Measurements from ENCODE around the gene TEX264. TPM values are rescaled to one million over a fixed set of nuclear protein-coding genes. Genes with fewer than 3 reads are reported as not detected.

The TEX264 gene
- total RNA-seq, 2 donors from 2014 or later = 27.3 to 50.9 TPM

- peak overlapping the region in 1 of 2 donors; percentile 24 for H3K27ac ChIP-seq
- no peaks in the 10 kb centered on the region for H3K27me3 ChIP-seq (replicated peaks; ENCODE audit: insufficient read depth)
- H3K4me1 ChIP-seq (ENCODE audit: control insufficient read depth in 1 of 2, low read depth in 2 of 2) = peaks cover 12 to 21% of the 10 kb centered on the region in 2 donors
- H3K4me3 ChIP-seq = no peak overlapping the region
- DNase-seq (ENCODE audit: low spot score) (no peak), ATAC-seq (ENCODE audit: insufficient number of reproducible peaks, low FRiP score, low read depth) (no peak)
- TF ChIP-seq CTCF (IDR thresholded peaks at IDR 0.05) = no peak
- H3K9me3 ChIP-seq = no peaks in the 10 kb centered on the region
- H3K36me3 ChIP-seq = peaks cover 21% of the 10 kb centered on the region
Measured at GRCh38 chr3:51686512-51687215, 15.6 kb downstream of the TEX264 start.

GRCh38 chr3:51687431-51688205 lies 16.6 kb downstream of the TEX264 start:
- DNase-seq (ENCODE audit: low spot score) (no peak), ATAC-seq (ENCODE audit: insufficient number of reproducible peaks, low FRiP score, low read depth) (no peak)
- H3K9me3 ChIP-seq = no peaks in the 10 kb centered on the region
- peak overlapping the region in 1 of 2 donors; percentile 24 for H3K27ac ChIP-seq
- TF ChIP-seq CTCF (IDR thresholded peaks at IDR 0.05) = no peak
- no peak overlapping the region for H3K4me3 ChIP-seq
- peaks cover 12 to 18% of the 10 kb centered on the region in 2 donors for H3K4me1 ChIP-seq (ENCODE audit: control insufficient read depth in 1 of 2, low read depth in 2 of 2)
- peaks cover 21% of the 10 kb centered on the region for H3K36me3 ChIP-seq
- no peaks in the 10 kb centered on the region for H3K27me3 ChIP-seq (replicated peaks; ENCODE audit: insufficient read depth)

- Histone ChIP-seq H3K9me3 (no peaks in the 10 kb centered on the region), H3K36me3 (peaks cover 21% of the 10 kb centered on the region), H3K4me3 (no peak overlapping the region), H3K27ac (no peak overlapping the region), H3K4me1 (ENCODE audit: control insufficient read depth in 1 of 2, low read depth in 2 of 2) (peaks cover 12 to 18% of the 10 kb centered on the region in 2 donors), H3K27me3 (replicated peaks; ENCODE audit: insufficient read depth) (no peaks in the 10 kb centered on the region)
- ATAC-seq (ENCODE audit: insufficient number of reproducible peaks, low FRiP score, low read depth) (no peak), DNase-seq (ENCODE audit: low spot score) (no peak)
- TF ChIP-seq CTCF (IDR thresholded peaks at IDR 0.05) = no peak
Measured at GRCh38 chr3:51688206-51688600, 17.2 kb downstream of the TEX264 start.

GRCh38 chr3:51691021-51691420 lies 20.0 kb downstream of the TEX264 start:
- DNase-seq (ENCODE audit: low spot score) = no peak
- Histone ChIP-seq H3K4me1 (ENCODE audit: control insufficient read depth in 1 of 2, low read depth in 2 of 2) (peaks cover 6 to 16% of the 10 kb centered on the region in 2 donors), H3K27me3 (replicated peaks; ENCODE audit: insufficient read depth) (no peaks in the 10 kb centered on the region), H3K27ac (no peak overlapping the region), H3K4me3 (no peak overlapping the region), H3K36me3 (peaks cover 11% of the 10 kb centered on the region), H3K9me3 (no peaks in the 10 kb centered on the region)
- ATAC-seq (ENCODE audit: insufficient number of reproducible peaks, low FRiP score, low read depth) = no peak
- TF ChIP-seq CTCF (IDR thresholded peaks at IDR 0.05) = no peak

GRCh38 chr3:51691949-51692348 lies 20.9 kb downstream of the TEX264 start:
- ATAC-seq (ENCODE audit: insufficient number of reproducible peaks, low FRiP score, low read depth) (no peak), DNase-seq (ENCODE audit: low spot score) (no peak)
- no peak overlapping the region for H3K27ac ChIP-seq
- H3K4me3 ChIP-seq = no peak overlapping the region
- no peaks in the 10 kb centered on the region for H3K9me3 ChIP-seq
- peaks cover 0 to 7% of the 10 kb centered on the region in 2 donors for H3K4me1 ChIP-seq (ENCODE audit: control insufficient read depth in 1 of 2, low read depth in 2 of 2)
- H3K36me3 ChIP-seq = peaks cover 11% of the 10 kb centered on the region
- no peak for TF ChIP-seq CTCF (IDR thresholded peaks at IDR 0.05)
- H3K27me3 ChIP-seq (replicated peaks; ENCODE audit: insufficient read depth) = no peaks in the 10 kb centered on the region

Measured in thoracic aorta (tissue), 2 donors.